ENCODE results near the gene FCRLA. TPM values are rescaled to one million over a fixed set of nuclear protein-coding genes. Genes with fewer than 3 reads are reported as not detected.
"Not testable (repeated sequence)": the region's sequence is repeated elsewhere in the genome, so short reads cannot be mapped to it uniquely, and the experiment has no call there.

FCRLA gene
- total RNA-seq, 1 experiment from 2014 or later, result 924 TPM

- H2AFZ ChIP-seq (ENCODE audit: low read length); H3K27me3 ChIP-seq (ENCODE audit: low read length); H3K4me3 ChIP-seq (ENCODE audit: low read length); H3K9ac ChIP-seq (ENCODE audit: low read length); H3K9me3 ChIP-seq (ENCODE audit: low read length); H3K27ac ChIP-seq (ENCODE audit: low read length); H3K9me2 ChIP-seq (replicated peaks; ENCODE audit: insufficient read depth, low read length); H3K4me2 ChIP-seq (ENCODE audit: low read depth, low read length, poor library complexity, severe bottlenecking); H4K20me1 ChIP-seq (ENCODE audit: insufficient read depth, low read depth, low read length); H3K4me1 ChIP-seq (ENCODE audit: low read length); H3K79me2 ChIP-seq (ENCODE audit: low read length): not testable (repeated sequence)
- H3K36me3 ChIP-seq (ENCODE audit: insufficient read depth, low read length), result peaks cover 41% of the 10 kb centered on the region
- DNase-seq, result peak; percentile 37
These were observed 33.6 kb upstream of the FCRLA start for GRCh38 chr1:161673437-161673836.

- not testable (repeated sequence) for H4K20me1 ChIP-seq (ENCODE audit: insufficient read depth, low read depth, low read length); H3K4me2 ChIP-seq (ENCODE audit: low read depth, low read length, poor library complexity, severe bottlenecking); H3K4me3 ChIP-seq (ENCODE audit: low read length)
These were observed 32.6 kb upstream of the FCRLA start for GRCh38 chr1:161674447-161674846.

GRCh38 chr1:161674908-161675307 is 32.1 kb upstream of the FCRLA start:
- H4K20me1 ChIP-seq (ENCODE audit: insufficient read depth, low read depth, low read length); H3K4me1 ChIP-seq (ENCODE audit: low read length); H3K9me2 ChIP-seq (replicated peaks; ENCODE audit: insufficient read depth, low read length); H3K9me3 ChIP-seq (ENCODE audit: low read length); H3K79me2 ChIP-seq (ENCODE audit: low read length); H3K4me3 ChIP-seq (ENCODE audit: low read length); H3K9ac ChIP-seq (ENCODE audit: low read length); H3K27me3 ChIP-seq (ENCODE audit: low read length); H3K4me2 ChIP-seq (ENCODE audit: low read depth, low read length, poor library complexity, severe bottlenecking); H3K27ac ChIP-seq (ENCODE audit: low read length); H2AFZ ChIP-seq (ENCODE audit: low read length): not testable (repeated sequence)
- peak; percentile 36 for DNase-seq
- H3K36me3 ChIP-seq (ENCODE audit: insufficient read depth, low read length), result peaks cover 46% of the 10 kb centered on the region

More at GRCh38 chr1:161674447-161674846, 32.6 kb upstream of the FCRLA start:
- H2AFZ ChIP-seq (ENCODE audit: low read length); H3K79me2 ChIP-seq (ENCODE audit: low read length); H3K27me3 ChIP-seq (ENCODE audit: low read length); H3K9me3 ChIP-seq (ENCODE audit: low read length); H3K9me2 ChIP-seq (replicated peaks; ENCODE audit: insufficient read depth, low read length); H3K9ac ChIP-seq (ENCODE audit: low read length); H3K27ac ChIP-seq (ENCODE audit: low read length); H3K4me1 ChIP-seq (ENCODE audit: low read length): not testable (repeated sequence)
- DNase-seq, result peak; percentile 41
- peaks cover 46% of the 10 kb centered on the region for H3K36me3 ChIP-seq (ENCODE audit: insufficient read depth, low read length)

- no peak overlapping the region for H2AFZ ChIP-seq (ENCODE audit: low read length)
- peak; percentile 47 for DNase-seq
- no peaks in the 10 kb centered on the region for H3K9me3 ChIP-seq (ENCODE audit: low read length)
- H3K79me2 ChIP-seq (ENCODE audit: low read length), result no peaks in the 10 kb centered on the region
- no peaks in the 10 kb centered on the region for H3K9me2 ChIP-seq (replicated peaks; ENCODE audit: insufficient read depth, low read length)
- peak overlapping the region; percentile 1; the same call in 1 of the 2 replicates for H3K27ac ChIP-seq (ENCODE audit: low read length)
- H3K4me3 ChIP-seq (ENCODE audit: low read length), result no peak overlapping the region
- H3K4me1 ChIP-seq (ENCODE audit: low read length), result peaks cover 9% of the 10 kb centered on the region; the same call in 1 of the 2 replicates
- H3K27me3 ChIP-seq (ENCODE audit: low read length), result no peaks in the 10 kb centered on the region
- peaks cover 41% of the 10 kb centered on the region for H3K36me3 ChIP-seq (ENCODE audit: insufficient read depth, low read length)
- no peak overlapping the region for H3K9ac ChIP-seq (ENCODE audit: low read length)
- H4K20me1 ChIP-seq (ENCODE audit: insufficient read depth, low read depth, low read length), result no peaks in the 10 kb centered on the region
- H3K4me2 ChIP-seq (ENCODE audit: low read depth, low read length, poor library complexity, severe bottlenecking), result no peak overlapping the region
These were observed 30.6 kb upstream of the FCRLA start for GRCh38 chr1:161676441-161676840.

- Histone ChIP-seq H3K9ac (ENCODE audit: low read length) (no peak overlapping the region), H3K4me2 (ENCODE audit: low read depth, low read length, poor library complexity, severe bottlenecking) (no peak overlapping the region), H3K9me3 (ENCODE audit: low read length) (no peaks in the 10 kb centered on the region), H3K36me3 (ENCODE audit: insufficient read depth, low read length) (peaks cover 38% of the 10 kb centered on the region), H4K20me1 (ENCODE audit: insufficient read depth, low read depth, low read length) (no peaks in the 10 kb centered on the region), H2AFZ (ENCODE audit: low read length) (no peak overlapping the region), H3K9me2 (replicated peaks; ENCODE audit: insufficient read depth, low read length) (no peaks in the 10 kb centered on the region), H3K4me1 (ENCODE audit: low read length) (peaks cover 9% of the 10 kb centered on the region; the same call in 1 of the 2 replicates), H3K27me3 (ENCODE audit: low read length) (no peaks in the 10 kb centered on the region), H3K27ac (ENCODE audit: low read length) (no peak overlapping the region; the same call in 1 of the 2 replicates), H3K4me3 (ENCODE audit: low read length) (no peak overlapping the region), H3K79me2 (ENCODE audit: low read length) (no peaks in the 10 kb centered on the region)
- peak; percentile 49 for DNase-seq
These were observed 29.9 kb upstream of the FCRLA start for GRCh38 chr1:161676958-161677689.

GRCh38 chr1:161678500-161678899 is 28.5 kb upstream of the FCRLA start:
- DNase-seq, result peak; percentile 43
- no peak overlapping the region for H3K4me2 ChIP-seq (ENCODE audit: low read depth, low read length, poor library complexity, severe bottlenecking)
- no peak overlapping the region for H3K9ac ChIP-seq (ENCODE audit: low read length)
- H3K4me3 ChIP-seq (ENCODE audit: low read length), result no peak overlapping the region
- no peaks in the 10 kb centered on the region for H3K27me3 ChIP-seq (ENCODE audit: low read length)
- H2AFZ ChIP-seq (ENCODE audit: low read length), result no peak overlapping the region
- H3K9me3 ChIP-seq (ENCODE audit: low read length), result no peaks in the 10 kb centered on the region
- H3K27ac ChIP-seq (ENCODE audit: low read length), result 0 out of 2 replicates have a peak overlapping the region, but pooled peaks have one; percentile 2
- peaks cover 14% of the 10 kb centered on the region for H3K4me1 ChIP-seq (ENCODE audit: low read length)
- no peaks in the 10 kb centered on the region for H4K20me1 ChIP-seq (ENCODE audit: insufficient read depth, low read depth, low read length)
- H3K9me2 ChIP-seq (replicated peaks; ENCODE audit: insufficient read depth, low read length), result no peaks in the 10 kb centered on the region
- H3K36me3 ChIP-seq (ENCODE audit: insufficient read depth, low read length), result peaks cover 29% of the 10 kb centered on the region
- H3K79me2 ChIP-seq (ENCODE audit: low read length), result no peaks in the 10 kb centered on the region

GRCh38 chr1:161681879-161682278 is 25.1 kb upstream of the FCRLA start:
- Histone ChIP-seq H3K9me3 (ENCODE audit: low read length) (no peaks in the 10 kb centered on the region), H3K36me3 (ENCODE audit: insufficient read depth, low read length) (peaks cover 19% of the 10 kb centered on the region; the same call in 1 of the 2 replicates), H3K27ac (ENCODE audit: low read length) (peak overlapping the region; percentile 38; the same call in 1 of the 2 replicates), H3K9me2 (replicated peaks; ENCODE audit: insufficient read depth, low read length) (no peaks in the 10 kb centered on the region), H3K79me2 (ENCODE audit: low read length) (no peaks in the 10 kb centered on the region), H3K27me3 (ENCODE audit: low read length) (no peaks in the 10 kb centered on the region), H3K4me1 (ENCODE audit: low read length) (peaks cover 21% of the 10 kb centered on the region), H3K4me2 (ENCODE audit: low read depth, low read length, poor library complexity, severe bottlenecking) (no peak overlapping the region), H2AFZ (ENCODE audit: low read length) (no peak overlapping the region), H4K20me1 (ENCODE audit: insufficient read depth, low read depth, low read length) (no peaks in the 10 kb centered on the region), H3K4me3 (ENCODE audit: low read length) (no peak overlapping the region), H3K9ac (ENCODE audit: low read length) (no peak overlapping the region)
- peak; percentile 57 for DNase-seq

- Histone ChIP-seq H3K27me3 (ENCODE audit: low read length) (no peaks in the 10 kb centered on the region), H4K20me1 (ENCODE audit: insufficient read depth, low read depth, low read length) (no peaks in the 10 kb centered on the region), H3K4me1 (ENCODE audit: low read length) (peaks cover 17% of the 10 kb centered on the region), H3K4me2 (ENCODE audit: low read depth, low read length, poor library complexity, severe bottlenecking) (peak overlapping the region; percentile 75), H3K36me3 (ENCODE audit: insufficient read depth, low read length) (no peaks in the 10 kb centered on the region), H3K9me3 (ENCODE audit: low read length) (no peaks in the 10 kb centered on the region), H3K27ac (ENCODE audit: low read length) (peak overlapping the region; percentile 80), H3K4me3 (ENCODE audit: low read length) (peak overlapping the region; percentile 53), H3K9me2 (replicated peaks; ENCODE audit: insufficient read depth, low read length) (no peaks in the 10 kb centered on the region), H2AFZ (ENCODE audit: low read length) (peak overlapping the region; percentile 32), H3K79me2 (ENCODE audit: low read length) (no peaks in the 10 kb centered on the region), H3K9ac (ENCODE audit: low read length) (peak overlapping the region; percentile 59)
- DNase-seq, result peak; percentile 78
These were observed 18.1 kb upstream of the FCRLA start for GRCh38 chr1:161688946-161689345.
